ENCODE measurements around the gene SKIDA1. TPM values are rescaled to one million over a fixed set of nuclear protein-coding genes. Genes with fewer than 3 reads are reported as not detected.

Gene SKIDA1
- total RNA-seq, 1 experiment from 2014 or later, result 0.56 TPM

GRCh38 chr10:21488246-21488956 lies 37.1 kb downstream of the SKIDA1 start:
- ChIA-PET CTCF (interaction anchor here (0.6 to 1.1 kb wide), 3 partner anchors 50 to 210 kb away, joined by 3 to 6 read pairs (median 4); no protein-coding TSS in a partner anchor), POLR2A (no interaction called here)
- Mint-ChIP-seq H3K4me3 (ENCODE audit: unreplicated experiment) (no peak overlapping the region), H3K9me3 (ENCODE audit: unreplicated experiment) (no peaks in the 10 kb centered on the region), H3K4me1 (ENCODE audit: insufficient read depth, unreplicated experiment) (peaks cover 7% of the 10 kb centered on the region), H3K27ac (ENCODE audit: low read depth, unreplicated experiment) (no peak overlapping the region), H3K36me3 (ENCODE audit: insufficient read depth, unreplicated experiment) (no peaks in the 10 kb centered on the region), H3K27me3 (ENCODE audit: insufficient read depth, unreplicated experiment) (no peaks in the 10 kb centered on the region)
- TF ChIP-seq CTCF (IDR thresholded peaks at IDR 0.05; ENCODE audit: unreplicated experiment), result no peak
- intact Hi-C loops (cut with micrococcal nuclease), result loop anchor here (10.0 kb wide), 1 partner anchor 634 kb away; no protein-coding TSS in a partner anchor
- BruUV-seq (replicated peaks), result no TSS peak
- DNase-seq (ENCODE audit: unreplicated experiment), result peak; percentile 50

- ChIA-PET CTCF (interaction anchor here (0.6 to 1.1 kb wide), 5 partner anchors 19 to 233 kb away, joined by 3 to 6 read pairs (median 3); no protein-coding TSS in a partner anchor), POLR2A (no interaction called here)
- no TSS peak for BruUV-seq (replicated peaks)
- intact Hi-C loops (cut with micrococcal nuclease), result loop anchor here (10.0 kb wide), 1 partner anchor 633 kb away; no protein-coding TSS in a partner anchor
- no peaks in the 10 kb centered on the region for H3K36me3 Mint-ChIP-seq (ENCODE audit: insufficient read depth, unreplicated experiment)
- H3K4me3 Mint-ChIP-seq (ENCODE audit: unreplicated experiment), result no peak overlapping the region
- DNase-seq (ENCODE audit: unreplicated experiment), result no peak
- no peaks in the 10 kb centered on the region for H3K27me3 Mint-ChIP-seq (ENCODE audit: insufficient read depth, unreplicated experiment)
- H3K4me1 Mint-ChIP-seq (ENCODE audit: insufficient read depth, unreplicated experiment), result peaks cover 7% of the 10 kb centered on the region
- no peaks in the 10 kb centered on the region for H3K9me3 Mint-ChIP-seq (ENCODE audit: unreplicated experiment)
- H3K27ac Mint-ChIP-seq (ENCODE audit: low read depth, unreplicated experiment), result no peak overlapping the region
- no peak for TF ChIP-seq CTCF (IDR thresholded peaks at IDR 0.05; ENCODE audit: unreplicated experiment)
These were observed 37.9 kb downstream of the SKIDA1 start for GRCh38 chr10:21487416-21488180.

- POLR2A ChIA-PET, result no interaction called here
- Mint-ChIP-seq H3K9me3 (ENCODE audit: unreplicated experiment) (no peaks in the 10 kb centered on the region), H3K4me3 (ENCODE audit: unreplicated experiment) (no peak overlapping the region), H3K27ac (ENCODE audit: low read depth, unreplicated experiment) (no peak overlapping the region), H3K4me1 (ENCODE audit: insufficient read depth, unreplicated experiment) (no peaks in the 10 kb centered on the region), H3K27me3 (ENCODE audit: insufficient read depth, unreplicated experiment) (no peaks in the 10 kb centered on the region), H3K36me3 (ENCODE audit: insufficient read depth, unreplicated experiment) (peaks cover 6% of the 10 kb centered on the region)
- no peak for DNase-seq (ENCODE audit: unreplicated experiment)
- no TSS peak for BruUV-seq (replicated peaks)
- intact Hi-C loops (cut with micrococcal nuclease), result loop anchor here (10.0 kb wide), 1 partner anchor 628 kb away; no protein-coding TSS in a partner anchor
- TF ChIP-seq CTCF (IDR thresholded peaks at IDR 0.05; ENCODE audit: unreplicated experiment), result no peak
- CTCF ChIA-PET, result no interaction called here
These were observed 42.7 kb downstream of the SKIDA1 start for GRCh38 chr10:21482821-21483220.

- Mint-ChIP-seq H3K9me3 (ENCODE audit: unreplicated experiment) (no peaks in the 10 kb centered on the region), H3K4me3 (ENCODE audit: unreplicated experiment) (no peak overlapping the region), H3K36me3 (ENCODE audit: insufficient read depth, unreplicated experiment) (peaks cover 6% of the 10 kb centered on the region), H3K27ac (ENCODE audit: low read depth, unreplicated experiment) (no peak overlapping the region), H3K4me1 (ENCODE audit: insufficient read depth, unreplicated experiment) (no peaks in the 10 kb centered on the region), H3K27me3 (ENCODE audit: insufficient read depth, unreplicated experiment) (no peaks in the 10 kb centered on the region)
- ChIA-PET POLR2A (interaction anchor here (0.6 kb wide), 1 partner anchor 342 kb away, joined by 3 read pairs; no protein-coding TSS in a partner anchor), CTCF (interaction anchor here (0.7 to 1.5 kb wide), 2 partner anchors 11 to 1516 kb away, joined by 3 to 4 read pairs; no protein-coding TSS in a partner anchor)
- DNase-seq (ENCODE audit: unreplicated experiment), result no peak
- intact Hi-C loops (cut with micrococcal nuclease), result loop anchor here (10.0 kb wide), 1 partner anchor 627 kb away; no protein-coding TSS in a partner anchor
- BruUV-seq (replicated peaks), result no TSS peak
- no peak for TF ChIP-seq CTCF (IDR thresholded peaks at IDR 0.05; ENCODE audit: unreplicated experiment)
These were observed 44.1 kb downstream of the SKIDA1 start for GRCh38 chr10:21481407-21481806.

All from MCF 10A (cell line).